Right lobe of liver (tissue), 6 donors: Measurements from ENCODE around the gene RTTN. TPM values are rescaled to one million over a fixed set of nuclear protein-coding genes. Genes with fewer than 3 reads are reported as not detected.

ENCODE experiments used
- ATAC-seq, 4 donors: fragments of 200-7000 bp; cut with Tn5 transposase; one replicate each; pipeline ENCODE4 v1.9.1; 2020; ENCODE audit warnings: mild to moderate bottlenecking in 4 of 4, moderate library complexity in 4 of 4
- DNase-seq, 3 donors: peaks; one replicate each; pipeline ENCODE4 v3.0.0-alpha.2; 2020
- H3K27ac ChIP-seq, 3 donors: fragments of 200-600 bp; one replicate each; pipeline ENCODE4 v1.8.0; 2022
- H3K27me3 ChIP-seq, 2 donors: fragments of 200-600 bp; one replicate each; pipeline ENCODE4 v1.8.0; 2022
- H3K36me3 ChIP-seq, 4 donors: fragments of 200-600 bp; sonication (generic) in 1 of 4; one replicate each; pipeline versions ENCODE4 v1.5.1 to v1.8.0; 2017 to 2022; ENCODE audit warnings: control low read depth in 1 of 4
- H3K4me1 ChIP-seq, 4 donors: fragments of 200-600 bp; sonication (generic) in 1 of 4; one replicate each; pipeline versions ENCODE4 v1.5.1 to v1.8.0; 2017 to 2022; ENCODE audit warnings: control low read depth in 1 of 4
- H3K4me3 ChIP-seq, 3 donors: fragments of 200-600 bp; one replicate each; pipeline ENCODE4 v1.8.0; 2022
- H3K9me3 ChIP-seq, 4 donors: fragments of 200-600 bp; sonication (generic) in 1 of 4; one replicate each; pipeline versions ENCODE4 v1.5.1 to v1.8.0; 2017 to 2022; ENCODE audit warnings: control low read depth in 1 of 4
- CTCF ChIP-seq, 4 donors: fragments of 200-600 bp in 3 of 4; fragments of 450-650 bp in 1 of 4; IDR thresholded peaks; one replicate each; pipeline versions ENCODE4 v1.5.1 to v1.8.0; 2016 to 2022; ENCODE audit warnings: antibody characterized with exemption in 4 of 4, mild to moderate bottlenecking in 2 of 4
- POLR2A ChIP-seq: fragments of 450-650 bp; IDR thresholded peaks from one replicate; pipeline ENCODE4 v1.6.1; 2017; ENCODE audit warnings: antibody characterized with exemption, mild to moderate bottlenecking
- WGBS: methylation state at CpG from one replicate; pipeline ENCODE4 v1.1.6; 2018; ENCODE audit warnings: low coverage, low lambda C conversion rate; ENCODE audit not compliant: insufficient coverage; ENCODE audit errors: missing lambda C conversion rate; 5-methylcytosine and 5-hydroxymethylcytosine counted together
- intact Hi-C, 2 donors: fragments of 100-400 bp; cut with DNase I; formaldehyde crosslinking; loops; one replicate each; pipeline versions ENCODE4 v1.11.2 to v1.14.1; 2022
- total RNA-seq, 6 experiments: library from RNA; depleted of rRNA in 2 of 6; stranded (reverse); fragments of >200 nt in 2 of 6; fragmentation: NEBNext Ultra II Directional in 3 of 6; extraction: Animal tissue kit (Norgen Biotek cat#: 25700) in 3 of 6; gene quantifications; one replicate each; pipeline versions ENCODE4 v1.1.0 to v1.2.4, GENCODE V29; 2016 to 2023
- donor health status: DM: no; HTN: yes; CAD: no.
- donor health status: DM: no; HTN: no; CAD: no.
- donor health status: DM: no; HTN: no; CAD: no.
- donor health status: DM: no; HTN: yes; CAD: no.
- donor health status: DM: no; HTN: yes; CAD: no.

The RTTN gene
- total RNA-seq, 6 experiments from 2014 or later = 2.3 to 7.4 (median 6.5) TPM

GRCh38 chr18:70025580-70025979, 179.9 kb downstream of the RTTN start:
- no peak for TF ChIP-seq POLR2A
- TF ChIP-seq CTCF (IDR thresholded peaks at IDR 0.05) = no peak
- intact Hi-C loops = no loop called here
- H3K27ac ChIP-seq = no peak overlapping the region
- no peaks in the 10 kb centered on the region for H3K9me3 ChIP-seq
- peaks cover 0 to 2% (median 0%) of the 10 kb centered on the region in 4 donors for H3K36me3 ChIP-seq
- 75% methylated on average over 5 of the region's 5 CpGs for WGBS
- no peaks in the 10 kb centered on the region for H3K4me1 ChIP-seq
- H3K4me3 ChIP-seq = no peak overlapping the region
- no peaks in the 10 kb centered on the region for H3K27me3 ChIP-seq
- DNase-seq = no peak
- ATAC-seq = no peak

- Histone ChIP-seq H3K27ac (no peak overlapping the region), H3K4me3 (no peak overlapping the region), H3K27me3 (no peaks in the 10 kb centered on the region), H3K36me3 (peaks cover 0 to 5% (median 0%) of the 10 kb centered on the region in 4 donors), H3K4me1 (no peaks in the 10 kb centered on the region), H3K9me3 (no peaks in the 10 kb centered on the region)
- DNase-seq = no peak
- WGBS = 100% methylated on average over 3 of the region's 3 CpGs
- no peak for TF ChIP-seq CTCF (IDR thresholded peaks at IDR 0.05)
- TF ChIP-seq POLR2A = no peak
- ATAC-seq = no peak
- intact Hi-C loops = no loop called here
These were observed 180.7 kb downstream of the RTTN start for GRCh38 chr18:70024829-70025228.

- DNase-seq (no peak), ATAC-seq (no peak)
- Histone ChIP-seq H3K27me3 (no peaks in the 10 kb centered on the region), H3K27ac (no peak overlapping the region), H3K4me1 (no peaks in the 10 kb centered on the region), H3K4me3 (no peak overlapping the region), H3K36me3 (peaks cover 0 to 5% (median 0%) of the 10 kb centered on the region in 4 donors), H3K9me3 (no peaks in the 10 kb centered on the region)
- intact Hi-C loops = no loop called here
- no peak for TF ChIP-seq CTCF (IDR thresholded peaks at IDR 0.05)
- TF ChIP-seq POLR2A = no peak
- WGBS = 78% methylated on average over 2 of the region's 2 CpGs
These were observed 181.4 kb downstream of the RTTN start for GRCh38 chr18:70024093-70024492.

GRCh38 chr18:70022636-70023035, 182.9 kb downstream of the RTTN start:
- intact Hi-C loops = no loop called here
- no peak for DNase-seq
- Histone ChIP-seq H3K27me3 (no peaks in the 10 kb centered on the region), H3K9me3 (no peaks in the 10 kb centered on the region), H3K4me1 (no peaks in the 10 kb centered on the region), H3K4me3 (no peak overlapping the region), H3K27ac (no peak overlapping the region), H3K36me3 (peaks cover 0 to 5% (median 0%) of the 10 kb centered on the region in 4 donors)
- no CpG with 5 or more reads among the region's 3 CpGs for WGBS
- ATAC-seq = no peak
- no peak for TF ChIP-seq POLR2A
- TF ChIP-seq CTCF (IDR thresholded peaks at IDR 0.05) = no peak

GRCh38 chr18:70021498-70021897, 184.0 kb downstream of the RTTN start:
- Histone ChIP-seq H3K4me3 (no peak overlapping the region), H3K36me3 (peaks cover 0 to 13% (median 0%) of the 10 kb centered on the region in 4 donors), H3K4me1 (no peaks in the 10 kb centered on the region), H3K27ac (no peak overlapping the region), H3K9me3 (no peaks in the 10 kb centered on the region), H3K27me3 (no peaks in the 10 kb centered on the region)
- no peak for DNase-seq
- 100% methylated on average over 1 of the region's 1 CpG for WGBS
- intact Hi-C loops = no loop called here
- TF ChIP-seq CTCF (IDR thresholded peaks at IDR 0.05) (no peak), POLR2A (no peak)
- no peak for ATAC-seq
